CD4-positive, alpha-beta T cell treated with Interleukin-17A for 1 hour (primary cell): Measurements from ENCODE around the gene JAG2.
A peak's percentile ranks its signal among the peaks of the same experiment; 100 is the strongest.

Source experiments
- DNase-seq: peaks from one replicate; pipeline ENCODE4 v3.0.0-alpha.2; 2020

The JAG2 gene

DNA sequence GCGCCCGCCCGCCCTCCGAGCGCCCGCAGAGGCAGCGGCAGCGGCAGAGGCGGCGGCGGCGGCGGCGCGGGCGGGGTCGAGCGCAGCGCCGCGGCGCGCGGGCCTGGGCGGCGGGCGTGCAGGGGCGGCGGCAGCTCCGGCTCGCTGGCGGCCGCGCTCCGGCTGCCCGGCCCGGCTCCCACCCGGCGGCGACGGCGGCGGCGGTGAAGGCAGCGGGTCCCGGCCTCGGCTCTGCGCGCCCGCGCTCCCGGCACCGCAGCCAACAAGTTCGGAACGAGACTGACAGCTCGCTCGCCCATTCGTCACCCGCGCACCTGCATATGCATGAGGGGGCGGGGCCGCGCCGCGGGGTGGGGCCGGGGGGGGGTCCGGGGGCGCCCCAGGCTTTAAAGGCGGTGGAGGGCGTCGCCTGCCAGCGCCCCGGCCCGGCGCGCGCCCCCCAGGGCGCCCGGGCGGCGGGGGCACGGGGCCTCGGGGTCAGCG lies at the start of gene JAG2:
Gene JAG2 (minus strand): TSS at position 281 of the 483 bp plus-strand sequence. CDS start 356 bp downstream, outside the sequence.
- DNase-seq = peak; percentile 58

DNA sequence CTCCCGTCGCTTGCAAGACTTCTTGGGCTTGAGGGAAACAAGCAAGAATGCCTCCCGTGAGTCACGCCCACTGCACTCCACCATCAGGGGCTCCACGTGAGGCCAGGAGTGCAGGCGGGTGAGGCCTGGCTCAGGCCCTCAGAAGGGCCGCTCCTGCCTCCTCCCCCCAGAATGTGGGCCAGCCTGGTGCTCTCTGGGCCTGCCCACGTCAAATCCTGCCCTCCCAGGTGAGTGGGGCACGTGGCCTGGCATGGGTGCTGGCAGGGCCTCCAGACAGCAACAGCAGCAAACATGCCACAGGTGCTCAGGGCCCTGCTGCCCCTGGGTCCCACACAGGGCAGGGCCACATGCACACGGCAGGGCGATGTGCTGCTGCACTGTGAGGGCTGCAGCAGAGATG lies 49.2 kb upstream of the JAG2 start:
- no peak for DNase-seq

DNA sequence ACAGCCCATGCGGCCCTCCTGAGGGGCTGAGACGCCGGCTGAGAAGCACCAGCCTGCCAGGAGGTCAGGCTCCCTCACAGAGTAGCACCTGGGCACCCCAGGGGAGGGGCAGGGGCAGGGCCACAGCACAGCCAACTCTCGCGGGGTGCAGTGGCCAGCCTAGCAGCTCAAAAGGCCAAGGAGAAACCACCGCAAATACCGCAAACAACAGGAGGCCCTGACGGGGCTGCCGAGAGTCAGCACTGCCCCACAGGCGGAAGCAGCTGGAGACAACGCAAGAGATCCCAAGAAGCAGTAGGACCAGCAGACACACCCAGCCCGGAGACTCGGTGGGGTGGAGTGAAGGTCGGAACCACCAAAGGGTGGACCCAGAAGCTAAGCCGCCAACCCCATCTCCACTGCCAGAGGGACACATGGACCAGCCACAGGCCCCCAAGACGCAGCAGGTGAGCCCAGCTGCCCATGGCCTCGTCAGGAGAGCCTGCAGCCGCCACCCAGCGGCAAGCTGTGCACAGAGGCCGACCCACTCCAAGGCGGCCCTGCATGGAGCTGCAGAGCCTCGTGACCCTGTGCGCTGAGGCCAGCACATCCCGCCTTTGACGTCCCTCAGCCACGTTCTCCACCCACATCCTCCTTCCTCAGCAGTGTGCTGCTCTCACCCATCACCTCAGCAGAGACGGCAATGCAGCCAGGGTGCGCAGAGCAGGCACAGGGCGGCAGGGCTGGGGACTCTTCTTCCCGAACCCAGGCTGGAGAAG lies 48.1 kb upstream of the JAG2 start:
- DNase-seq = no peak

DNA sequence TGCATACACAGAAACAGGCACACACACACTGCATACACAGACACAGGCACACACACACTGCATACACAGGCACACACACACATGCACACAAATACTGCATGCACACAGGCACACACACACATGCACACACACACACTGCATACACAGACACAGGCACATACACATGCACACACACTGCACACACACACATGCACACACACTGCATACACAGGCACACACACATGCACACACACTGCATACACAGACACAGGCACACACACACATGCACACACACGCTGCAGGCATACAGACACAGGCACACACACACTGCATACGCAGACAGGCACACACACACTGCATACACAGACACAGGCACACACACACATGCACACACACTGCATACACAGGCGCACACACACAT lies 47.0 kb upstream of the JAG2 start:
- no peak for DNase-seq

DNA sequence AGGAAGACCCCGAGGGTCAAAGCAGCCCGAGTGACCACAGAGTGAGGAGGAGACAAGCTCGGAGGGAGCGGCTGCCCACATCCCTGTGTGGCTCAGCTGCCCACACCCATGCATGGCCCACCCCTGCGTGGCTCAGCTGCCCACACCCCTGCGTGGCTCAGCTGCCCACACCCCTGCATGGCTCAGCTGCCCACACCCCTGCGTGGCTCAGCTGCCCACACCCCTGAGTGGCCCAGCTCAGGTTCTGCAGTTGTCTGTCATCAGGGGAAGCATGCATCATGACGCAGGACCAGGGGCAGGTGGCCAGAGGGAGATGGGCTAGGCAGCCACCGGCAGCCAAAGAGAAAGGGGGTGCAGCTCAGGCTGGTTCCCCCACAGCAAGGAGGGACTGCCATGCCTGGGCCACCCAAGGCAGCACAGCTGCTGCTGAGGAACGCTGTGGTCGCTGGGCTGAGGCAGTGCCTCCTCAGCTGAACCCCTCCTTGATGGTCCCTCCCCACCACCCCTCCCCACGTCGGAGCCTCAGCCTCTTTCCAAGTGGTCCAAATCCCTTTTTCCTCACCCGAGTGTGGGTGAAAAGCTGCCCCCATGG lies 45.8 kb upstream of the JAG2 start:
- no peak for DNase-seq

DNA sequence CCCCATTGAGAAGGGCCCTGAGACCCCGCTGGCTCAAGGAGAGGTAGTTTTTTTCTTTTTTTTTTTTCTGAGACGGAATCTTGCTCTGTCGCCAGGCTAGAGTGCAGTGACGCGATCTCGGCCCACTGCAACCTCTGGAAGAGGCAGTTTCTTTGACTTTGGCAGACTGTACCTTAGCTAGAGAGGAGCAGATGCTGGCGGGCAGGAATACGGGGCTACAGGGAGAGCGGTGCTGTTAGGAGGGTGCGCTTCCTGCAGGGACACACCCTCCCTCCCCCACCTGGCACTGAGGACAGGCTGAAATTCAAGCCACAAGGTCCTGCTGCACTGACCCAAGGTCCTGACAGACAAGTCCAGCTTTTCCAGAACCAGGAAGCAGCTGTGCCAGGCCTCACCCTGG lies 44.8 kb upstream of the JAG2 start:
- no peak for DNase-seq

DNA sequence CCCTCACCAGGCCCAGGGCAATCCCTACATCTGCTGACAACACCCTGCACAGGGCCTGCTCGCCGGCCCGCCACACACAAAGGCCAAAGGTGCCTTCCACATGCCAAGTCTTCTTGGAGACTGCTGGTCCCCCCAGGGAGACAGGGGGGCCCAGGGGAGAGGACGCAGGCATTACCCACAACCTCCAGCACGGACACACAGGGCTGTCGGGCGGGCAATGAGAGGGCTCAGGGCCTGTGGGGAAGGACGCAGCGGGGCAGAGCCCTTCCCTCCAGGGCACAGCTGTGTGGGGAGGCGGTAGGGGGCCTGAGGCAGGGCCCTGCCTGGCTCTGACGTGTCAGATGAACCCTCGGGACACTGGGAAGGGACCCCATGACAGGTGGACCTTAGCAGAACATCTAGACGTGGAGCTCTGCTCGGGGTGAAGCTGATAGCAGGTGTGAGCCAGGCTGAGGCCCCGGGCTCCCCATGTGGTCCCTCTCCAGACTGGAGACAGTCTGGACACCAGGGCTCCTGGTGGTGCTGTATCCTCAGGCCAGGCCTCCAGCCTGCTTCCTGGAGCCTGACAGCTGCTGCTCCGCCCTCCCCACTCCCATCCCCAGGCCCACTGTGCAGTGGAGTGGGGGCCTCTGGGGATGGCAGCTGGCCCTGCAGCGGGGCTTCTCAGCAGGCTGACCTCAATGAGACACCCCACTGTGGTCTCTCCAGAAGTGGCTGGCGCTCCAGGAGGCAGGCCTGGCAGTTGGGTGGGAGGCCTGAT lies 44.1 kb upstream of the JAG2 start:
- no peak for DNase-seq

DNA sequence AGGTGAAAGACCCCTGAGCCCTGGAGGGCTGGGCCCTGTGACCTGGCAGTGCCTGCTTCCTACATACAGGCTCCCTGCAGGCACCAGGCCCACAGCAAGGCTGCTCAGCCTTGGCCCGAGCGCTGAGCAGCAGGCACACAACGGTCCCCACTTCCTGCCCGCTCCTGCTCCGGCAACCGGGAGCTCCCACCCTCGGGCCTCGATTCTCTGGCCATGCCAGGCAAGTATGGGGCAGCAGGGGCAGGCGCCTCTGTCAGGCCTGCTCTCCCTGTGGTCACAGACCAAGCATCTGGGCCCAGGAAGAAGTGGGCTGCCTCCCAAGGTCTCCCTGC lies 43.1 kb upstream of the JAG2 start:
- no peak for DNase-seq

DNA sequence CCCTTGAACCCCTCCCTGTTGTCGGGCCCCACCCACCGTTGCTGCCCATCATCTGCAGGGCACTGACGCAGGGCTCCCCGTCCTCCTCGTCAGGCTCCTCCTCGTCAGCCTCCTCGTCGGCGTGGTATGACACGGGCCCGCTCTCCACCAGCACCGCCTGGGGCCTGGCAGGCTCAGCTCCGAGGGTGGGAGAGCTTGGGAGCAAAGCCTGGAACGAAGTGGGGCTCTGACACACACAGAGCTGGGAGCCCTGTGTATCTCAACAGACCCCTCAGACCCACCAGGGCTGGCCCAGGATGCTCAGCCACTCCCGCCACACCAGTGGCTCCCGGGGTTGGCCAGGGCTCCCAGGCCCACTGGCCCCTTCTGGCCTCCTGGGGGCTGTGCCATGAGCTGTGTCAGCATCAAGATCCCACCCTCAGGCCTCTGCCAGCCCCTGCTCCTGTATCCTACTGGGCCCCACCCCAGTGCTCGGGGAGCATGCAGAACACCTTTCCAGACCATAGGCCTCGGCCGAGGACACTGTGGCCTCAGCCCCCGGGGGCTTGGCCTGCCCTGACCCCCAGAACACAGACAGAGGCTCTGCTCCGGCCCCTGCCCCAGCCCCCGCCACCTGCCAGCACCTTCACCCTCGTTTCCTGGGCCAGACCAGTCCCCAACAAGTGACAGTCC lies 42.6 kb upstream of the JAG2 start:
- DNase-seq = no peak

DNA sequence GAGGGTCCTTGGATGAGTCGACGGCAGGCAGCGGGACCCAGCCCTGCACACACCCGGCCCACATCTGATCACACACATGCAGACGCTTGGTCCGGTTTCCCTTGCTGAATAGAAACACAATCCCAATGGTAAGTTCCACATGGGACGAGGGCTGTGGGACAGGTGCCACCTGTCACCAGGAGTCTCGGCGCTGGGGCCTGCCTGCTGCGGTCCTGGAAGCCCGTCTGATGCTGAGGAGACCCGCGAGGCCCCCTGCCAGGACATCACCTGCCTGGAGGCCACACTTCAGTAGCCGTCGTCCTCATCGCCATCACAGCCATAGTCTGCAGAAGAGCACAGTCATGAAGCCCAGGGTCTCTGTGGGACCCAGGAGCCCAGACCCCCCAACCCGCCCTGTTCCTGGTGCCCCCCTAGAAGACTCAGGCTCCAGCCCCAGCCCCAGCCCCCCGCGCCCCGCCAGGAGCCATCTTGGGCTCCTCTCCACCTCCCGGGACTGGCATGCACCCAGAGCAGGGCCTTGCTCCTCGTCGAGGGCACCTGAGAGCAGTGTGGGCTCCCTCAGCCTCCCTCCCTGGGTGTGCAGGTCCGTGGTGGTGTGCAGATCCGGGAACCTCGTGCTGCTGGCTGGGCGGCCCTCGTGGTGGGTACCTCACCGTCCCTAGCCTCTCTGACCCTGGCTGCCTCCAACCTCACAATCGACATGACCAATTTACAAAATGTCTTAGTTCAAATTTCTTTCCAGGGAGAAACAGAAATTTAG lies 41.9 kb upstream of the JAG2 start:
- DNase-seq = no peak

DNA sequence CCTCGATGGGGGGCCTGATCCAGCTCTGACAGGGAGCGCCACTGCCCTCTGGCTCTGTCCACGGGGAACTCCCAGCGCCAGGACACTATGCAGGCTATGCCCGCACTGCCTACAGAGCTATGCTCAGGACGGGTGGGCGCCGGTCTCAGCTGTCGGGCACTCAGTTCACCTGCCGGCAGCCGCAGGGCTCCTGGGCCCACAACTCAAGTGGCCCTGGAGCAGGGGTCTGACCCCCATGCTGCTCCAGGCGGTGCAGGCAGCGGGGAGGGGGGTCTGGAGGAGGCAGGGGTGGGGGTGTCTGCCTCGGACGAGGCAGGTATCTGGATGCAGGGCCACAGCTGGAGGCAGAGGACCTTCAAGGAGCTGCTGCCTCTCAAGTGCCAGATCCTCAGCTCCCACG lies 41.1 kb upstream of the JAG2 start:
- no peak for DNase-seq

DNA sequence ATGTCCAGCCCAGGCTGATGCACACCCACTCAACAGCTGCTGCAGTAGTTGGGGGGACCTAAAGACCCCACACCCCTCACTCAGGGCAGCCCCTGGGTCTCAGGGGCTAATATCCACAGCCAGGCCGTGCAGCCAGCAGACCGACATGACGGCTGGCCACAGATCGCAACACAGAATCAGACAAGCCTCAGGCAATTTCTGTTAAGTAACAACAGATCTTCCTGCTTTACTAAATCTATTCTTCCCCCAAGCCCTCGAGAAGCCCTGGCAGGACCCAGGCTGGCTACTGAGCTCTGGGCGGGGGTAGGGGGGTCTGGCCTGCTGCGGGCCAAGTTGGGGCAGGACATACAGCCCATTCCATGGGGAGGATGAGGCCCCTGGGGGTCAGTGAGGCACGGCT lies 40.5 kb upstream of the JAG2 start:
- DNase-seq = no peak

DNA sequence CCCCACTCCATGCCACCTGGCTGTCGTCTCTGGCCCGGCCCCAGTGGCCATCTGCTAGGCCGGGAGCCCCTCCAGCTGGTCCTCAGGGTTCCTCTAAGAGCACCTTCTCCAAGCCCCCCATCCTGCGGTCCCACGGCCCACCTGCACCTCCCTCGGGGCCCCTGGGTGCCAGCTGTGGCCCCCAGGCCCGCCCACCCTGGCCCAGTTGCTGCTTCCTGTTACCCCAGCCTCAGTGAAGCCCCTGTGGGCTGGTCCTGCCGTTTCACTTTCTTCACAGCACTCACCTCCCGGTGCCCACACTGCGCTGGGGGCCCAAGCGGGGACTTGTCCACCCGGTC lies 40.1 kb upstream of the JAG2 start:
- DNase-seq = no peak

DNA sequence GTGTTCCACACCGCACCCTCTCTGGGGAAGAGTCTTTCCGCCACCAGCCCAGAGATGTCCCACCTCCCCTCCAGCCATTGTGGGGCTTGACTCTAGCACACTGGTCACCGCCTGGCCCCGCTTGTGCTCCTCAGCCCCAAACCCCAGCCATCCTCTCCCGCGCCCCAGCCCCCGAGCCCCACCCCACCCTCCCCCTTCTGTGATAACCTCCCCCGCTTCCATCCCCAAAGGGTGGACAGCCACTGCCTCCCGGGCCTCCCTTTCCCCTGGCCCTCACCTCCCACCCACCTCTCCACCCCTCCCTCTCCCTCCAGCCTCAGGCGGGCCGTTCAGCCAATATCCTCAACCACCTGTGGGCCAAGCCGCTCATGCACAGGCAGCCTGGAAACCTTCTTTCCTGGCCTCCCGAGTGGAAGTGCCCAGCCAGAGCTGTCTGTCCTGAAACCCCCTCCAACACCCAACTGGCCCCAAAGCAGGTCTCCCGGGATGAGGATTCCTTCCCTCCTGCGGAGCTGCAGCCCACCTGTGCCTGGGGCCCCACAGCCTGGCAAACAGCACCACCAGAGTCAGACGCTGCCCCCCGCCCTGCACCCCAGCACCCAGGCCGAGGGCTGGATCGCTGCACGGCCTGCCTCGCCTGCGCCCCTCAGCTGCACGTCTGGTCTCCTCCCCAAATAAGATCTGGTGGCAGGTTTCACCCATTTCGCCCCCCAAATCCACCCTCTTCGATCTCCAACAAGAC lies 39.6 kb upstream of the JAG2 start:
- DNase-seq = no peak

DNA sequence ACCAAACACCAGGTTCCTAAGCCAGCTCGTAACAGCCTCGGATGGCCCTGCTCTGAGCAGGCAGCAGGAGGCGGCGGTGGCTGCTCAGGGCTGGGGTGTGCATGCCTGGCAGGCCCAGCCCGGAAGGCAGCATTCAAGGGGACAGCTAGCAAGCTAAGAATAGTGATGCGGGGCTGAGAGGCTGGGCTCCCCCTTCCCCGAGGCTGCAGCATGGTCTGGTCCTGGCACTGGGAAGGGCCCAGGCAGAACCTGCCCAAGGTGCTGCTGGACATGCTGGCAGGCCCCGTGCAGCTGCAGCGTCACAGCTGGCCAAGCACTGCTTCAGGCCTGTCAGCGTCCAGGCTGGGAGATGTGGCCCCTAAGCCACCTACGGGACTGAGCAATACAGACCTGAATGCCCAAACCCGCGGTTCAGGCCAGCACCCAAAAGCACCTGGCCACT lies 38.9 kb upstream of the JAG2 start:
- no peak for DNase-seq

DNA sequence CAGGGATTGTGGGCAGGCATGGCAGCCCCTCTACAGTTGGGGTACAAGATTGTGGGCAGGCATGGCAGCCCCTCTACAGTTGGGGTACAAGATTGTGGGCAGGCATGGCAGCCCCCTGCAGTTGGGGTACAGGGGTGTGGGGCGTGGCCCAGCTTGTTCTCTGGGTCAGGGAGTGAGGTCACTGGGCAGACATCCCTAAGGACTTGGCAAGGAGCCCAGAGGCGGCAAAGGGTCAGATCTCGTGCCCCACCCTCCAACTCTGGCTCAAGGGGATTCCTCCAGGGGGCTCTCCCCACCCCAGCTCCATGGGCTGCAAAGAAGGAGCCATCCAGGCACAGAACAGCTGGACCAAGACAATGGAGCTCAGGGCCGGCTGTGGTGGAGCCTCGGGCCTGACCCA lies 38.3 kb upstream of the JAG2 start:
- DNase-seq = no peak

DNA sequence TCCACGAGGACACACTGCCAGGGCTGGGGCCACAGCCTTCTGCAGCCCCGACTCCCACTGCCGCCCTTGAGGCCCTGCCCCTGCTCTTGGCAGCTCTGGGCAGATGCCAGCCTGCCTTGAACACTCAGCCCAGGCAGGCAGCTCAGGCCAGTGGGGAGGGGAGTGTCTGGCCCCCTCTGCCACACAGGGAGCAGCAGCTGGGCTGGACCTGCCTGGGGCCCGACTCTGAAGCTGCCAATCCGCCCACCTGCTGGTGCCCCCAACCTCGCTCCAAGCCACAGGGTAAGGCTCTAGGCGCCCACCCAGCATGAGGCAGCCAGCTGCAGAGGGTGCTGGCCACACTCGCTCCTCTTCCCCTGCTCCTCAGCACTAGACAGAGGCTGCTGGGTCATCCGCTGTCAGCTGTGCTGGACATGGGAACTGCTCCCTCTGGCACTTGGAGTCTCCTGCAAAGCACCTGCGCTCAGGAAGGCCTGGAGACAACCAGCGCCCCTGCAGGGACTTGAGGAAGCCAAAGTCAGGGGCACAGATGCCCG lies 37.2 kb upstream of the JAG2 start:
- DNase-seq = no peak

DNA sequence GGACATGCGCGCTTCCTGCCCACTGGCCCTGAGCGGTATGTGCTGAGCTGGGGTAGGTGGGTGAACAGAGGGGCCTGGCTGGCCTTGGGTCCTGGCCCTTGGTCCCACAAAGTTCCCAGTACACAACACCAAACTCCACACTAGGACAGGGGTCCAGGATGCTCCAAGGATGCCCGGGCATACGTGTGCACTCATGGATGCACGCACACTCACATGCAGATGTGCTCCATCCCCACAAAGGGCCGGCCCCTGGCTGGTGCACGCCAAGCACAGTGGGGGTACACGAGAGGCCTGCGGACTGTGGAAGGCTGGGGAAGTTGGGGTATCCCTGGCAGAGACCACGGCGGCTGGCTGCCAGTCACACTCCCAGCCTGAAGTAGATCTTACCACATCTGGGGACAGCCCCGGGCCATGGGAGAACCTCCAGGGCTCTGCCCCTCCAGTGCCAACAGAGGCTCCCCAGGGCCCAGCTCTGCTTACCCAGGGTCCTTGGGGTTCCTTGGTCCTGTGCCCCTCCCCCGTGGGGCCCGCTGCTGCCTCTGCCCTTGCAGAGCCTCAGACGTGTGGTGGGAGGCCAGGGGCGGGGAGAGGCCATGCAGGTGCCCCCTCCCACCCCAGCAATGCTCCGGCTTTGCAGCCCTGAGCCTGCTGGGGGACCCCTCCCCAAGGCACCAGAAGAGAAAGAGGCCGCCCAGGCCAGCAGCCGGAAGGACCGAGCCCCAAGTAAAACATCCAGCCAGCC lies 36.5 kb upstream of the JAG2 start:
- no peak for DNase-seq

DNA sequence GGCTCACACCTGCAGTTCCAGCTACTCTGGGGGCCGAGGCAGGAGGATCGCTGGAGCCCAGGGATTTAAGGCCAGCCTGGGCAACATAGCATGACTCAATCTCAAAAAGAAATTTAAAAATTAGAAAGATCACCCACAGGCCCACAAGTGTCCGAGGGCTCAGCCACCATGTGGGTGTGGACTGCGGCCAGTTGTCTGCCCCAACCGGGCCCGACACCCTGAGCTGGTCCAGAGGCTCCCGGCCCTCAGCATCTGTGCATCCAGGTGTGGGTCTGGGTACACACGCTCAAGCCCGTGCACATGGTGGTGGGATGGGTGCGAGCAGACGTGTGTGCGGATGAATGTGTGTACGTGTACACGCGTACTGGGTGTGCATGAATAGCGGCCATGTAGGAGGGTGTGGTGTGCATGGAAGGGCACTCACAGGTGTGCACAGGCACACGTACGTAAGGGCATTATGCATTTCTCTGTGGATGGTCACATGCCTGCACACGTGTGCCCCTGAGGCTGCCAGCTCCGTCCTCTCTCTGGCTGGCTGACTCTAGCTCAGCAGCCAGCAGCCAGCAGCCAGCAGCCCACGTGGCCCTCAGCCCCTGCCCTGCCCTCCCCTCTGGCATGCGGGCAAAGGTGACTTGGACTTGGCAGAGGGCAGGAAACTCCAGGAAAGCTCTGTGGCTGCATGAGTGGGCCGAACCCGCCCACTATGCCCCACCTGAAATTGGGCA lies 35.8 kb upstream of the JAG2 start:
- DNase-seq = no peak

DNA sequence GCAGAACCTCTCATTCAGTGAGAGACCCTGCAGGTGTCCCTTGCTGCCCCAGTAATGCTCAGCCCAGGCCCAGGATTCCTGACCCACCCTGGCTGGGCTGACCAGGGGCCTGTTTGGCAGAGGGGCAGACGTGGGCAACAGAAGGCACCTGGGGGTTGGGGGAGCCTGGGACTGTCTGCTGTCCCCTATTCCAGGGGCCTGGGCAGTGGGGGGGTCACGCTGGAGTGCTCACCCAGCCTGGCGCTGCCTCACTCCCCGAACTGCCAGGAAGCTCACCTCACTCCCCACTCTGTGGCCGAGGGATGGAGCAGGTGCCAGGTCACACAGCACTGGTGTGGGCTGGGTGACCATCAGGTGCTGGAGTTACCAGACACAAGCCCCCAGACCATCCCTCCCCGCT lies 35.1 kb upstream of the JAG2 start:
- no peak for DNase-seq
